ENCODE data around the gene HTRA1. TPM values are rescaled to one million over a fixed set of nuclear protein-coding genes. Genes with fewer than 3 reads are reported as not detected.
A peak's percentile ranks its signal among the peaks of the same experiment; 100 is the strongest.

Gene HTRA1
- total RNA-seq, 2 donors from 2014 or later = 8.9 to 26.9 TPM

- Histone ChIP-seq H3K4me3 (no peak overlapping the region), H3K36me3 (no peaks in the 10 kb centered on the region), H3K9ac (ENCODE audit: low read depth in 2 of 2, low read length in 2 of 2) (no peak overlapping the region), H3K4me1 (no peaks in the 10 kb centered on the region), H3K27me3 (no peaks in the 10 kb centered on the region), H3K9me3 (no peaks in the 10 kb centered on the region), H3K27ac (no peak overlapping the region)
- intact Hi-C loops (cut with DNase I) = no loop called here
- no peak for DNase-seq
- TF ChIP-seq CTCF (IDR thresholded peaks at IDR 0.05) = no peak
These were observed 38.8 kb downstream of the HTRA1 start for GRCh38 chr10:122500194-122500593.

GRCh38 chr10:122500726-122501125 is 39.4 kb downstream of the HTRA1 start:
- H3K36me3 ChIP-seq = no peaks in the 10 kb centered on the region
- H3K27me3 ChIP-seq = no peaks in the 10 kb centered on the region
- no peaks in the 10 kb centered on the region for H3K4me1 ChIP-seq
- no peak overlapping the region for H3K4me3 ChIP-seq
- intact Hi-C loops (cut with DNase I) = no loop called here
- H3K9ac ChIP-seq (ENCODE audit: low read depth in 2 of 2, low read length in 2 of 2) = no peak overlapping the region
- no peak overlapping the region for H3K27ac ChIP-seq
- no peak for DNase-seq
- no peaks in the 10 kb centered on the region for H3K9me3 ChIP-seq
- TF ChIP-seq CTCF (IDR thresholded peaks at IDR 0.05) = no peak

GRCh38 chr10:122503012-122503411 is 41.7 kb downstream of the HTRA1 start:
- no peak for DNase-seq

GRCh38 chr10:122503886-122504609 is 42.7 kb downstream of the HTRA1 start:
- H3K27ac ChIP-seq = no peak overlapping the region
- H3K9ac ChIP-seq (ENCODE audit: low read depth in 2 of 2, low read length in 2 of 2) = no peak overlapping the region
- DNase-seq = no peak
- no peaks in the 10 kb centered on the region for H3K9me3 ChIP-seq
- H3K4me1 ChIP-seq = no peaks in the 10 kb centered on the region
- H3K27me3 ChIP-seq = no peaks in the 10 kb centered on the region
- no peak overlapping the region for H3K4me3 ChIP-seq
- H3K36me3 ChIP-seq = no peaks in the 10 kb centered on the region
- no peak for TF ChIP-seq CTCF (IDR thresholded peaks at IDR 0.05)
- intact Hi-C loops (cut with DNase I) = no loop called here

More at GRCh38 chr10:122503012-122503411, 41.7 kb downstream of the HTRA1 start:
- H3K4me1 ChIP-seq = no peaks in the 10 kb centered on the region
- no peak overlapping the region for H3K9ac ChIP-seq (ENCODE audit: low read depth in 2 of 2, low read length in 2 of 2)
- H3K4me3 ChIP-seq = no peak overlapping the region
- no peaks in the 10 kb centered on the region for H3K36me3 ChIP-seq
- no peak for TF ChIP-seq CTCF (IDR thresholded peaks at IDR 0.05)
- H3K27me3 ChIP-seq = no peaks in the 10 kb centered on the region
- no peaks in the 10 kb centered on the region for H3K9me3 ChIP-seq
- H3K27ac ChIP-seq = no peak overlapping the region
- intact Hi-C loops (cut with DNase I) = no loop called here

GRCh38 chr10:122504610-122504950 is 43.2 kb downstream of the HTRA1 start:
- no peaks in the 10 kb centered on the region for H3K36me3 ChIP-seq
- no peak overlapping the region for H3K9ac ChIP-seq (ENCODE audit: low read depth in 2 of 2, low read length in 2 of 2)
- no peak for TF ChIP-seq CTCF (IDR thresholded peaks at IDR 0.05)
- DNase-seq = peak; percentile 78
- no peaks in the 10 kb centered on the region for H3K4me1 ChIP-seq
- intact Hi-C loops (cut with DNase I) = no loop called here
- H3K9me3 ChIP-seq = no peaks in the 10 kb centered on the region
- H3K27me3 ChIP-seq = no peaks in the 10 kb centered on the region
- H3K4me3 ChIP-seq = no peak overlapping the region
- H3K27ac ChIP-seq = no peak overlapping the region

All from colonic mucosa (tissue), 4 donors.